ENCODE results near the gene CCDC174.
"Not testable (repeated sequence)": the region's sequence is repeated elsewhere in the genome, so short reads cannot be mapped to it uniquely, and the experiment has no call there.

CCDC174 gene

GRCh38 chr3:14651440-14652251, at the start of gene CCDC174:
Gene CCDC174 (plus strand): TSS chr3:14651762. CDS start chr3:14651837, 75 bp downstream.
- DNase-seq (ENCODE audit: low spot score) = peak; percentile 97

GRCh38 chr3:14602006-14602803, 49.4 kb upstream of the CCDC174 start:
- DNase-seq (ENCODE audit: low spot score) = no peak

GRCh38 chr3:14602804-14603644, 48.5 kb upstream of the CCDC174 start:
- peak; percentile 29 for DNase-seq (ENCODE audit: low spot score)

GRCh38 chr3:14605067-14605466, 46.5 kb upstream of the CCDC174 start:
- peak; percentile 31 for DNase-seq (ENCODE audit: low spot score)

GRCh38 chr3:14605744-14606143, 45.8 kb upstream of the CCDC174 start:
- no peak for DNase-seq (ENCODE audit: low spot score)

- no peak for DNase-seq (ENCODE audit: low spot score)
Measured at GRCh38 chr3:14606669-14607339, 44.8 kb upstream of the CCDC174 start.

- DNase-seq (ENCODE audit: low spot score) = no peak
Measured at GRCh38 chr3:14608298-14608697, 43.3 kb upstream of the CCDC174 start.

- not testable (repeated sequence) for DNase-seq (ENCODE audit: low spot score)
Measured at GRCh38 chr3:14609058-14609457, 42.5 kb upstream of the CCDC174 start.

- no peak for DNase-seq (ENCODE audit: low spot score)
Measured at GRCh38 chr3:14609506-14609905, 42.1 kb upstream of the CCDC174 start.

- DNase-seq (ENCODE audit: low spot score) = no peak
Measured at GRCh38 chr3:14609941-14610340, 41.6 kb upstream of the CCDC174 start.

GRCh38 chr3:14614189-14614588, 37.4 kb upstream of the CCDC174 start:
- DNase-seq (ENCODE audit: low spot score) = no peak

GRCh38 chr3:14614862-14615261, 36.7 kb upstream of the CCDC174 start:
- no peak for DNase-seq (ENCODE audit: low spot score)

GRCh38 chr3:14616606-14617507, 34.7 kb upstream of the CCDC174 start:
- no peak for DNase-seq (ENCODE audit: low spot score)

GRCh38 chr3:14617508-14618023, 34.0 kb upstream of the CCDC174 start:
- no peak for DNase-seq (ENCODE audit: low spot score)

- no peak for DNase-seq (ENCODE audit: low spot score)
Measured at GRCh38 chr3:14619605-14620004, 32.0 kb upstream of the CCDC174 start.

GRCh38 chr3:14620512-14620911, 31.1 kb upstream of the CCDC174 start:
- DNase-seq (ENCODE audit: low spot score) = no peak

GRCh38 chr3:14621093-14621492, 30.5 kb upstream of the CCDC174 start:
- no peak for DNase-seq (ENCODE audit: low spot score)

GRCh38 chr3:14622368-14622767, 29.2 kb upstream of the CCDC174 start:
- no peak for DNase-seq (ENCODE audit: low spot score)

GRCh38 chr3:14623569-14624051, 28.0 kb upstream of the CCDC174 start:
- DNase-seq (ENCODE audit: low spot score) = no peak

- no peak for DNase-seq (ENCODE audit: low spot score)
Measured at GRCh38 chr3:14624498-14624897, 27.1 kb upstream of the CCDC174 start.
